DOHH2 (cell line): ENCODE results near the gene ZNF410.

Source experiments
- H3F3A ChIP-seq: fragments of 200-600 bp; sonication (generic), shearing (Covaris generic); 2 replicates; pipeline ENCODE4 v1.6.0; 2016; ENCODE audit warnings: antibody characterized with exemption, mild to moderate bottlenecking; ENCODE audit not compliant: control insufficient read depth, insufficient read depth
- H3K27ac ChIP-seq: fragments of 200-600 bp; sonication (generic); 2 replicates; pipeline ENCODE4 v1.5.1; 2014; ENCODE audit warnings: low read depth, mild to moderate bottlenecking, low read length, moderate library complexity
- H3K27me3 ChIP-seq: fragments of 200-600 bp; sonication (generic); 2 replicates; pipeline ENCODE4 v1.6.1; 2014; ENCODE audit warnings: mild to moderate bottlenecking, low read length, mixed read lengths; ENCODE audit not compliant: control insufficient read depth
- H3K36me3 ChIP-seq: fragments of 200-600 bp; sonication (generic); 2 replicates; pipeline ENCODE4 v1.6.1; 2014; ENCODE audit warnings: mild to moderate bottlenecking, low read length, moderate library complexity, mixed read lengths; ENCODE audit not compliant: control insufficient read depth
- H3K4me1 ChIP-seq: fragments of 200-600 bp; sonication (generic); 2 replicates; pipeline ENCODE4 v1.6.1; 2014; ENCODE audit warnings: mild to moderate bottlenecking, low read length, mixed read lengths; ENCODE audit not compliant: control insufficient read depth
- H3K4me2 ChIP-seq: fragments of 200-600 bp; sonication (generic); 2 replicates; pipeline ENCODE4 v1.6.0; 2014; ENCODE audit warnings: mild to moderate bottlenecking, low read length, moderate library complexity
- H3K4me3 ChIP-seq: fragments of 200-600 bp; sonication (generic); 2 replicates; pipeline ENCODE4 v1.5.1; 2014; ENCODE audit warnings: mild to moderate bottlenecking, low read length, mixed read lengths
- H3K79me2 ChIP-seq: fragments of 200-600 bp; sonication (generic); 2 replicates; pipeline ENCODE4 v1.6.1; 2014; ENCODE audit warnings: mild to moderate bottlenecking, low read length, mixed read lengths; ENCODE audit not compliant: control insufficient read depth
- H3K9me2 ChIP-seq: fragments of 200-600 bp; sonication (generic); replicated peaks from 2 replicates; pipeline ENCODE4 v1.6.1; 2014; ENCODE audit warnings: mild to moderate bottlenecking, low read length, mixed read lengths; ENCODE audit not compliant: control insufficient read depth
- H3K9me3 ChIP-seq: fragments of 200-600 bp; sonication (generic); 2 replicates; pipeline ENCODE4 v1.6.1; 2014; ENCODE audit warnings: antibody characterized with exemption, low read length, mixed read lengths; ENCODE audit not compliant: control insufficient read depth, insufficient read depth
- H4K20me1 ChIP-seq: fragments of 200-600 bp; sonication (generic); 2 replicates; pipeline ENCODE4 v1.6.0; 2014; ENCODE audit warnings: low read depth, mild to moderate bottlenecking, antibody characterized with exemption, low read length, moderate library complexity; ENCODE audit not compliant: control insufficient read depth, insufficient read depth
- CTCF ChIP-seq: fragments of 200-600 bp; sonication (generic); IDR thresholded peaks from one replicate; pipeline ENCODE4 v1.5.1; 2014; ENCODE audit warnings: antibody characterized with exemption, mild to moderate bottlenecking, low read depth, low read length; ENCODE audit not compliant: poor library complexity, severe bottlenecking
- EZH2phosphoT487 ChIP-seq: fragments of 200-600 bp; sonication (generic); IDR thresholded peaks from 2 replicates; pipeline ENCODE4 v1.6.1; 2017; ENCODE audit warnings: borderline replicate concordance, mild to moderate bottlenecking, antibody characterized with exemption, low read length, moderate library complexity, mixed read lengths

The ZNF410 gene

GRCh38 chr14:73843296-73843695, 43.4 kb upstream of the ZNF410 start:
- no peaks in the 10 kb centered on the region for H3K9me2 ChIP-seq
- no peak overlapping the region for H3K27ac ChIP-seq
- H3K36me3 ChIP-seq, result no peaks in the 10 kb centered on the region
- H3F3A ChIP-seq, result no peaks in the 10 kb centered on the region
- no peak overlapping the region for H3K4me2 ChIP-seq
- H4K20me1 ChIP-seq, result no peaks in the 10 kb centered on the region
- no peaks in the 10 kb centered on the region; the same call in 1 of the 2 replicates for H3K27me3 ChIP-seq
- no peak overlapping the region for H3K4me3 ChIP-seq
- no peaks in the 10 kb centered on the region for H3K79me2 ChIP-seq
- TF ChIP-seq CTCF (no peak), EZH2phosphoT487 (no peak)
- no peaks in the 10 kb centered on the region for H3K9me3 ChIP-seq
- no peaks in the 10 kb centered on the region for H3K4me1 ChIP-seq

GRCh38 chr14:73846947-73847346, 39.7 kb upstream of the ZNF410 start:
- peaks cover 8% of the 10 kb centered on the region for H3K4me1 ChIP-seq
- no peak overlapping the region for H3K4me3 ChIP-seq
- H3K9me2 ChIP-seq, result no peaks in the 10 kb centered on the region
- H3K36me3 ChIP-seq, result no peaks in the 10 kb centered on the region
- H3K79me2 ChIP-seq, result peaks cover 2% of the 10 kb centered on the region; the same call in 1 of the 2 replicates
- H4K20me1 ChIP-seq, result no peaks in the 10 kb centered on the region
- no peaks in the 10 kb centered on the region for H3K9me3 ChIP-seq
- H3F3A ChIP-seq, result peaks cover 13% of the 10 kb centered on the region
- no peak for TF ChIP-seq CTCF
- TF ChIP-seq EZH2phosphoT487, result no peak
- no peak overlapping the region for H3K27ac ChIP-seq
- H3K27me3 ChIP-seq, result no peaks in the 10 kb centered on the region; the same call in 1 of the 2 replicates
- no peak overlapping the region for H3K4me2 ChIP-seq

DNA sequence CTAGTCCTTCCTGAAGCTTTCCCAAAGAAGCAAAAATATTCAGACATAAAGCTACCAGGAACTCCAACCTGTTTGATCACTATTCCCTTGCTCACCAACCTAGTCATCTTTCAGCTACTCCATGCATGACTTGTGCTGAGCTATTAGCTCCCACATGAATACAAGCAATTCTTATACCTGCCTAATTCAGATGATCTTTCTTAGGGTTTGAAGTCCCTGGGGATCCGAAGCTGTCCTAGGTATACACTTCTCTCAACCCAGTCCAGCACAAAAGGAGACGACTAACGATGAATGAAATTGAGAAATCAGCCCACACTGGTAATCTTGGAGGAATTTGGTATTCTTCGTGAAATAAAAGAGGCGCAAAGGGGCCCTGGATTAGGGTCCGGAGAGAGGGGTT, 35.7 kb upstream of the ZNF410 start:
- Histone ChIP-seq H4K20me1 (no peaks in the 10 kb centered on the region), H3K9me2 (no peaks in the 10 kb centered on the region), H3K79me2 (peaks cover 9% of the 10 kb centered on the region), H3F3A (peaks cover 19% of the 10 kb centered on the region), H3K27ac (peak overlapping the region; percentile 82; the same call in 1 of the 2 replicates), H3K4me2 (peak overlapping the region; percentile 85), H3K27me3 (no peaks in the 10 kb centered on the region; the same call in 1 of the 2 replicates), H3K4me1 (peaks cover 20% of the 10 kb centered on the region), H3K36me3 (no peaks in the 10 kb centered on the region), H3K4me3 (peak overlapping the region; percentile 91), H3K9me3 (no peaks in the 10 kb centered on the region)
- TF ChIP-seq CTCF (no peak), EZH2phosphoT487 (no peak)
